H1 (cell line): ENCODE data around the gene SBF2. TPM values are rescaled to one million over a fixed set of nuclear protein-coding genes. Genes with fewer than 3 reads are reported as not detected.

Experiments
- EP300 ChIP-seq, 2 experiments: IDR thresholded peaks; 1 replicate in 1 of 2; 2 replicates in 1 of 2; pipeline ENCODE4 v1.6.1; 2011 to 2012; ENCODE audit warnings: low read depth in 2 of 2, low read length in 2 of 2, mild to moderate bottlenecking in 2 of 2, borderline replicate concordance in 1 of 2, inconsistent platforms in 1 of 2, moderate library complexity in 1 of 2
- EZH2 ChIP-seq: fragments of 200-600 bp; sonication (generic); IDR thresholded peaks from 2 replicates; pipeline ENCODE4 v1.7.1; 2012; ENCODE audit warnings: low read depth, mild to moderate bottlenecking, moderate library complexity, low read length, inconsistent platforms; ENCODE audit not compliant: severe bottlenecking
- KDM4A ChIP-seq: IDR thresholded peaks from one replicate; pipeline ENCODE4 v1.7.1; 2012; ENCODE audit warnings: low read depth, mild to moderate bottlenecking, moderate library complexity, low read length, inconsistent platforms; ENCODE audit not compliant: severe bottlenecking
- RNF2 ChIP-seq: fragments of 200-900, 300-1000 bp; sonication (generic); IDR thresholded peaks from 2 replicates; pipeline ENCODE4 v1.7.1; 2016; ENCODE audit warnings: borderline replicate concordance, low read depth, mild to moderate bottlenecking, antibody characterized with exemption, low read length; ENCODE audit not compliant: poor library complexity, severe bottlenecking; ENCODE audit errors: missing control alignments
- SAP30 ChIP-seq: fragments of 300-600 bp; sonication (generic); IDR thresholded peaks from 2 replicates; pipeline ENCODE4 v1.7.1; 2012; ENCODE audit warnings: low read length, moderate library complexity, mild to moderate bottlenecking, inconsistent platforms; ENCODE audit not compliant: insufficient read depth, insufficient replicate concordance
- polyA plus RNA-seq, 7 experiments: library from polyadenylated mRNA; depleted of rRNA in 3 of 7; stranded (reverse) in 5 of 7; unstranded in 2 of 7; fragments of >200 nt in 5 of 7; fragments of 200-250 nt in 2 of 7; gene quantifications; 1 replicate in 5 of 7; 2 replicates in 1 of 7; 4 replicates in 1 of 7; pipeline versions ENCODE4 v1.2.1 to v1.2.3, GENCODE V29; 2011 to 2013; ENCODE audit warnings: missing spikeins in 2 of 7, mixed read lengths in 2 of 7
- total RNA-seq: library from RNA; stranded (reverse); fragmentation: NEBNext Ultra II Directional; extraction: Animal tissue kit (Norgen Biotek cat#: 25700); gene quantifications from 2 replicates; pipeline ENCODE4 v1.2.1, GENCODE V29; 2021
- TF ChIP-seq, protein P1 (sequence below): IDR thresholded peaks from 2 replicates; pipeline ENCODE4 v1.6.1; 2011; ENCODE audit warnings: low read length, improper control_type of control experiment

The SBF2 gene
- total and polyA plus RNA-seq, 2 of the 8 experiments (the other 6 are each of a cell fraction or from before 2014, with no cell fraction given), result 36.7 to 50.5 TPM

DNA sequence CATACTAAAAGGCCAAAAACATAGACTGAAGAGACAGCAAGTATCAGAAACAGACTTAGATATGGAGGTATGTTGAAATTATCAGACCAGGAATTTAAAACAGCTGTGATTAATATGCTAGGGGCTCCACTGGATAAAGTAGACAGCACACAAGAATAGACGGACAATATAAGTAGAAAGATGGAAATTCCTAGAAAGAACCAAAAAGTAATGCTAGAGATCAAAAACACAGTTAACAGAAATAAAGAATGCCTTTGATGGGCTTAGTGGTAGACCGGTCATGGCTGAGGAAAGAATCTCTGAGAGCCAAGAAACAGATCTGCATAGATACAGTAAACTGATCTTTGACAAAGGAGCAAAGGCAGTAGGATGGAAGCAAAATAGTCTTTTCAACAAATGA lies 380.0 kb downstream of the SBF2 start (continued):
- TF ChIP-seq RNF2, result no peak
- no peak for TF ChIP-seq EZH2
- TF ChIP-seq KDM4A, result no peak
- TF ChIP-seq, protein P1, sequence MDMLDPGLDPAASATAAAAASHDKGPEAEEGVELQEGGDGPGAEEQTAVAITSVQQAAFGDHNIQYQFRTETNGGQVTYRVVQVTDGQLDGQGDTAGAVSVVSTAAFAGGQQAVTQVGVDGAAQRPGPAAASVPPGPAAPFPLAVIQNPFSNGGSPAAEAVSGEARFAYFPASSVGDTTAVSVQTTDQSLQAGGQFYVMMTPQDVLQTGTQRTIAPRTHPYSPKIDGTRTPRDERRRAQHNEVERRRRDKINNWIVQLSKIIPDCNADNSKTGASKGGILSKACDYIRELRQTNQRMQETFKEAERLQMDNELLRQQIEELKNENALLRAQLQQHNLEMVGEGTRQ, result no peak
- no peak for TF ChIP-seq EP300 (IDR thresholded peaks at IDR 0.05; ENCODE audit: borderline replicate concordance in 1 of 2, low read depth in 2 of 2, low read length in 2 of 2)
- no peak for TF ChIP-seq SAP30
